ENCODE data around the gene LMAN2L.

LMAN2L gene, protein sequence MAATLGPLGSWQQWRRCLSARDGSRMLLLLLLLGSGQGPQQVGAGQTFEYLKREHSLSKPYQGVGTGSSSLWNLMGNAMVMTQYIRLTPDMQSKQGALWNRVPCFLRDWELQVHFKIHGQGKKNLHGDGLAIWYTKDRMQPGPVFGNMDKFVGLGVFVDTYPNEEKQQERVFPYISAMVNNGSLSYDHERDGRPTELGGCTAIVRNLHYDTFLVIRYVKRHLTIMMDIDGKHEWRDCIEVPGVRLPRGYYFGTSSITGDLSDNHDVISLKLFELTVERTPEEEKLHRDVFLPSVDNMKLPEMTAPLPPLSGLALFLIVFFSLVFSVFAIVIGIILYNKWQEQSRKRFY

DNA sequence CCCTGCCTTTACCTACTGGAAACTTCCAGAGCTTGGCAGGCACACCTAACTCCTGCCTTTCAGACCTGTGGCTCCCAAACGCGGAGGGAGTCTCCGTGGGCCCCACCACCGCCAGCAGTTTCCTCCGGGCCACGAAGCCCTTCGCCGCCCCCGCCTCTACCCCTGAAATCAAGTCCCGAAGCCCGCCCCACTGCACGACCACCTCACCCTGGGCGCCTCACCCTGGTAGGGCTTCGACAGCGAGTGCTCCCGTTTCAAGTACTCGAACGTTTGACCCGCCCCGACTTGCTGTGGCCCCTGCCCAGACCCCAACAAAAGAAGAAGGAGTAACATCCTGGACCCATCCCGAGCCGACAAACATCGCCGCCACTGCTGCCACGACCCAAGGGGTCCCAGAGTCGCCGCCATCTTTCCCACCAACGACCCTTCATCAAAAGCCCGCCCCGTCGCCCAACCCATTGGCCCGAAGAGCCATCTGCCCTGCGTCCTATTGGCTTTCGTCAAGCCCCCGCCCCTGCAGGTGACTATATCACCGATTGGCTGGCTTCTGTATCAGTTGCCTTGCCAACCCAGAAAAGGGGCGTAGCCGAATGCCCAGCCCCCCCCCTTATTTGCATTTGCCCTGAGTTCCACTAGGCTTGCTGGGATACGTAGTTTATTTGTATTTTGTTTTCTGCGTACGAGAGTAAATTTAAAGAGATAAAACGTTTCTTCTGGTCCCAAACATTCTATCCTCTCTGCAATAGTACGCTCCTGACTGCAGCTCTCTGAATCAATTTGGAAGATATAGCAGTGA is at the start of gene LMAN2L:
Gene LMAN2L, minus strand, starts transcription at position 432 of the 796 bp plus-strand sequence. Its CDS starts 24 bp downstream, at position 408.
- peak within 1 kb of the TSS; percentile 70 to 91 for H3K4me3 ChIP-seq (ENCODE audit: low read length in 2 of 2)
- H3K9ac ChIP-seq (ENCODE audit: low read depth in 1 of 2, low read length in 2 of 2): peak within 1 kb of the TSS; percentile 63 to 86
- peaks cover 13 to 16% of the 10 kb centered on the region in 2 donors for H3K4me1 ChIP-seq (ENCODE audit: control insufficient read depth in 2 of 2, insufficient read depth in 2 of 2, low read length in 2 of 2)
- H3K27ac ChIP-seq (ENCODE audit: low read depth in 2 of 2, low read length in 2 of 2): peak within 1 kb of the TSS; percentile 67 to 75
- H3K9me3 ChIP-seq (ENCODE audit: control insufficient read depth in 2 of 2, low read length in 2 of 2): no peaks in the 10 kb centered on the region
- no peaks in the 10 kb centered on the region for H3K27me3 ChIP-seq (ENCODE audit: control insufficient read depth in 2 of 2, insufficient read depth in 2 of 2, low read length in 2 of 2)
- peaks cover 0 to 11% of the 10 kb centered on the region in 2 donors for H3K36me3 ChIP-seq (ENCODE audit: control insufficient read depth in 2 of 2, insufficient read depth in 2 of 2, low read length in 2 of 2)

DNA sequence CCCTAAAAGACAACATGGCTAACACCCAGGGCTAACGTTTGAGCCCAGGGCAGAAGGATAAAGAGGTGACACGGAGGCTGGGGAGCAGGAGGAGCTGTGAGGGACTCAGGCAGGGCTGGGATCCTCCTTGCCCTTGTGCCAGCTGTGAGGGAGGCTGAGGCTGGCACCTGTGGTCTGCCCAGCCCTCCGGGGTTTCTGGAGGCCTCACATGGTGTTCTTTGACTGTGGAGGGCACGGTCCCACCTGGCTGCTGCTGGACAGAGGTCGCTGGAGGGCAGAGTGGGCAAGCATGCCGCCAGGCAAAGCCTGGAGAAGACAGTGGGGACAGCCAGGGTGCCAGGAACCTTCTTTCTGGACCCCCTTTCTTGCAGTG is 49.4 kb upstream of the LMAN2L start:
- Histone ChIP-seq H3K4me1 (ENCODE audit: control insufficient read depth in 2 of 2, insufficient read depth in 2 of 2, low read length in 2 of 2) (peaks cover 30 to 43% of the 10 kb centered on the region in 2 donors), H3K9me3 (ENCODE audit: control insufficient read depth in 2 of 2, low read length in 2 of 2) (no peaks in the 10 kb centered on the region), H3K27me3 (ENCODE audit: control insufficient read depth in 2 of 2, insufficient read depth in 2 of 2, low read length in 2 of 2) (no peaks in the 10 kb centered on the region), H3K9ac (ENCODE audit: low read depth in 1 of 2, low read length in 2 of 2) (peak overlapping the region; percentile 3 to 71), H3K36me3 (ENCODE audit: control insufficient read depth in 2 of 2, insufficient read depth in 2 of 2, low read length in 2 of 2) (no peaks in the 10 kb centered on the region), H3K4me3 (ENCODE audit: low read length in 2 of 2) (peak overlapping the region; percentile 8 to 21), H3K27ac (ENCODE audit: low read depth in 2 of 2, low read length in 2 of 2) (peak overlapping the region; percentile 95 to 98)

DNA sequence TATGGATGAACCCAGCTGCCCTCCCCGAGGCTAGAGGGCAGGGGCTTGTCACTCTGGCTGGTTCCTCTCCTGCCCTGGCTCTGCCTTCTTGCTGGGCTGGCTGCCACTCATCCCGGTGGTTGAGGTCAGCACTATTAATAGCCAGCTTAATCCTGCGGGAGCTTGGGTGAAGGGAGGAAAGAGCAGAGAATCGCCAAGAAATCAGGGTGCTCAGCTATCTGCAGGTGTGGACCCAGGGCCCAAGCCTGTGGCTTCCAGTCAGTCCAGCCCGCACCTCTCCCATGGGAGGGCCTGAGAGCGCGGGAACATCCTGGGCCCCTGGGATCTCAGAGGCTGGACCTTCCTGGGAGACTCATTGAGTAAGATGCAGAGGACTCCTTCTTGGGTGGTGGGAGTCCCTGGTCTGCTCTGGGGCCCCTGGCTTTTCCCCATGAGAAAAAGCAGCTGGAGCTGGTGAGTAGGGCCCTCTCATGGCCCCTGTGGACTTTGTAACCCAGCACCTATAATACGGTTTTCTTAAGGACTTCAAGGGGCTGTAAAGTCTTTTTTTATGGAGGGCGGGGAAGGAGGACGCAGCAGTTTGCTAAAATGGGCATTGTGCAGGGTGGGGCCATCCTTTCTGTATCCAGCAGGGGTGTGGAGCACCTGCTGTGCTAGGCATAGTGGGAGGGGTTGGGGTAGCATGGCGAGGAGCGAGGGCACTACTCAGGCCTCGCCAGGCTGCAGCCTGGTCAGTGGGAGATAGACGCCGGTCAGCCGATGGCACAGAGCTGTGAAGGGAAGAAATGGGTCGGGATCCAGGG is 48.8 kb upstream of the LMAN2L start:
- H3K27me3 ChIP-seq (ENCODE audit: control insufficient read depth in 2 of 2, insufficient read depth in 2 of 2, low read length in 2 of 2): no peaks in the 10 kb centered on the region
- H3K9me3 ChIP-seq (ENCODE audit: control insufficient read depth in 2 of 2, low read length in 2 of 2): no peaks in the 10 kb centered on the region
- H3K36me3 ChIP-seq (ENCODE audit: control insufficient read depth in 2 of 2, insufficient read depth in 2 of 2, low read length in 2 of 2): no peaks in the 10 kb centered on the region
- H3K9ac ChIP-seq (ENCODE audit: low read depth in 1 of 2, low read length in 2 of 2): peak overlapping the region; percentile 49 to 77
- peaks cover 30 to 45% of the 10 kb centered on the region in 2 donors for H3K4me1 ChIP-seq (ENCODE audit: control insufficient read depth in 2 of 2, insufficient read depth in 2 of 2, low read length in 2 of 2)
- peak overlapping the region; percentile 95 to 98 for H3K27ac ChIP-seq (ENCODE audit: low read depth in 2 of 2, low read length in 2 of 2)
- peak overlapping the region; percentile 17 to 50 for H3K4me3 ChIP-seq (ENCODE audit: low read length in 2 of 2)

DNA sequence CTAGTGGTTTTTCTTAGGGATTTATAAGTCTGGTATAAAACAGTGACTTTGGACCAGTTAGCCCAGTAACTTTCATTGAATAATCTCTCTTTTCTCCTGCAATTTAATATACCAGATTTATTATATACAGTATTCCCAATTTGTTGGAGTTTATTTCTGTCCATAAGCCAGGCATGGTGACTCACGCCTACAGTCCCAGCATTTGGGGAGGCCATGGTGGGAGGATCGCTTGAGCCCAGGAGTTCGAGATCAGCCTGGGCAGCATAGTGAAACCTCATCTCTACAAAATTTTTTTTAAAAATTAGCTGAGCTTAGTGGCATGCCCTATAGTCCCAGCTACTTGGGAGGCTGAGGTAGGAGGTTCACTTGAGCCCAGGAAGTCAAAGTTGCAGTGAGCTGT is 47.5 kb upstream of the LMAN2L start:
- H3K4me1 ChIP-seq (ENCODE audit: control insufficient read depth in 2 of 2, insufficient read depth in 2 of 2, low read length in 2 of 2): peaks cover 34 to 45% of the 10 kb centered on the region in 2 donors
- H3K27ac ChIP-seq (ENCODE audit: low read depth in 2 of 2, low read length in 2 of 2): peak overlapping the region; percentile 95 to 98
- H3K4me3 ChIP-seq (ENCODE audit: low read length in 2 of 2): no peak overlapping the region
- H3K27me3 ChIP-seq (ENCODE audit: control insufficient read depth in 2 of 2, insufficient read depth in 2 of 2, low read length in 2 of 2): no peaks in the 10 kb centered on the region
- peaks cover 0 to 6% of the 10 kb centered on the region in 2 donors for H3K36me3 ChIP-seq (ENCODE audit: control insufficient read depth in 2 of 2, insufficient read depth in 2 of 2, low read length in 2 of 2)
- H3K9ac ChIP-seq (ENCODE audit: low read depth in 1 of 2, low read length in 2 of 2): peak overlapping the region; percentile 23 to 48
- no peaks in the 10 kb centered on the region for H3K9me3 ChIP-seq (ENCODE audit: control insufficient read depth in 2 of 2, low read length in 2 of 2)

DNA sequence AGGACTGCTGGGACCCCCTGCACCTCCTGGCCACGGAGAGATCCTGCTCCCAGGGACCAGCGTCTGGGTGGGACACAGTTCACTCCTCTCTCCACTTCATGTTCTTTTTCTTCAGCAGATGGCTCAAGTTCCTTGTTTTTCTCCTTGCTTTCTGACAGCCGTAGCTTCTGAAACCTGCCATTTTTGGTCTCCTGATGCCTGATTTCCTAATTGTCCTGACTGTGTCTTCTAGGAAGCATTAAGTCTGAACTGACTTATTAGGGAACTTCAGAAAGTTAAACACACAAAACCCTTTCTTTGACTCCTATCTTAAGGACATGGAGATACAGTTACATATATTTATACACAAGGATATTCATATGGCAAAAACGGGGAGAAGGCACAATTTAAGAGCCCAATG is 43.5 kb upstream of the LMAN2L start:
- no peak overlapping the region for H3K4me3 ChIP-seq (ENCODE audit: low read length in 2 of 2)
- H3K27me3 ChIP-seq (ENCODE audit: control insufficient read depth in 2 of 2, insufficient read depth in 2 of 2, low read length in 2 of 2): no peaks in the 10 kb centered on the region
- no peaks in the 10 kb centered on the region for H3K9me3 ChIP-seq (ENCODE audit: control insufficient read depth in 2 of 2, low read length in 2 of 2)
- peaks cover 26 to 35% of the 10 kb centered on the region in 2 donors for H3K4me1 ChIP-seq (ENCODE audit: control insufficient read depth in 2 of 2, insufficient read depth in 2 of 2, low read length in 2 of 2)
- no peak overlapping the region for H3K27ac ChIP-seq (ENCODE audit: low read depth in 2 of 2, low read length in 2 of 2)
- peaks cover 0 to 6% of the 10 kb centered on the region in 2 donors for H3K36me3 ChIP-seq (ENCODE audit: control insufficient read depth in 2 of 2, insufficient read depth in 2 of 2, low read length in 2 of 2)
- no peak overlapping the region for H3K9ac ChIP-seq (ENCODE audit: low read depth in 1 of 2, low read length in 2 of 2)

DNA sequence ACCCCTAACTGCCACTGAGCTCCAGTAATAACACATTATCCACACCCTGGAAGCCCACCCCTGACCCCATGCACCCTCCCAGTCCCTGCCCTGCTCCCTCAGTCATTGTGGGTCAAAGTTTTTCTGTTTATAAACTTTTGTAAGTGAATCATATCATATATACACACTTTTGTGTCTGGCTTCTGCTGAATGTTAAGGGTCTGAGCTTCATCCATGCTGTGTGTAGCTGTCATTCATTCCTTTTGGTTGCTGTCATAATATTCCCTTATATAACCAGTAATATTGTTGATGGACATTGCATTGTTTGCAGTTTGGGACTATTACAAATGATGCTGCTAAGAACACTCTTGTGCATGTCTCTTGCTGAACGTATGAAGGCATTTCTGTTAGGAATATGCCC is 35.3 kb upstream of the LMAN2L start:
- no peaks in the 10 kb centered on the region for H3K9me3 ChIP-seq (ENCODE audit: control insufficient read depth in 2 of 2, low read length in 2 of 2)
- H3K27me3 ChIP-seq (ENCODE audit: control insufficient read depth in 2 of 2, insufficient read depth in 2 of 2, low read length in 2 of 2): no peaks in the 10 kb centered on the region
- H3K4me3 ChIP-seq (ENCODE audit: low read length in 2 of 2): no peak overlapping the region
- H3K9ac ChIP-seq (ENCODE audit: low read depth in 1 of 2, low read length in 2 of 2): no peak overlapping the region
- H3K36me3 ChIP-seq (ENCODE audit: control insufficient read depth in 2 of 2, insufficient read depth in 2 of 2, low read length in 2 of 2): peaks cover 0 to 8% of the 10 kb centered on the region in 2 donors
- peaks cover 31 to 42% of the 10 kb centered on the region in 2 donors for H3K4me1 ChIP-seq (ENCODE audit: control insufficient read depth in 2 of 2, insufficient read depth in 2 of 2, low read length in 2 of 2)
- H3K27ac ChIP-seq (ENCODE audit: low read depth in 2 of 2, low read length in 2 of 2): no peak overlapping the region

DNA sequence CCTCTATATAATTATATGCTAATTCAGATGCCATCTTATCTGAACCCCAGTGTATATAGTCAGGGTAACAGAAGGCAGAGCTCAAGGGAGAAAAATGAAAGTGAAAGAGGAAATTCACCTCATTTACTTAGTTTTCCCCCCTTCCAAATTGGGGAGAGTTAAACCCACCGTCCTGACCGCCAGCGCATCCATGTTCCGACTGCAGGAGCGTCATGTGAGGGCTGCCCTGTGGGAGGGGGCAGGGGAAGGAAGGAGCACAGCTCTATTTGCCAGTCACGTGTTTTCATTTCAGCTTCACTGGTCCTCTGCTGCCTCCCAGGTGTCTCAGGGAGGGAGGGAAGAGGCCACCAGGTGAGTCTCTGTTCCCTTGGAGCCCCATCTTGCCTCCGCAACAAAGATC is 34.1 kb upstream of the LMAN2L start:
- Histone ChIP-seq H3K9me3 (ENCODE audit: control insufficient read depth in 2 of 2, low read length in 2 of 2) (no peaks in the 10 kb centered on the region), H3K9ac (ENCODE audit: low read depth in 1 of 2, low read length in 2 of 2) (peak overlapping the region; percentile 41 to 62), H3K27me3 (ENCODE audit: control insufficient read depth in 2 of 2, insufficient read depth in 2 of 2, low read length in 2 of 2) (no peaks in the 10 kb centered on the region), H3K27ac (ENCODE audit: low read depth in 2 of 2, low read length in 2 of 2) (peak overlapping the region; percentile 31 to 56), H3K36me3 (ENCODE audit: control insufficient read depth in 2 of 2, insufficient read depth in 2 of 2, low read length in 2 of 2) (peaks cover 0 to 8% of the 10 kb centered on the region in 2 donors), H3K4me1 (ENCODE audit: control insufficient read depth in 2 of 2, insufficient read depth in 2 of 2, low read length in 2 of 2) (peaks cover 41 to 51% of the 10 kb centered on the region in 2 donors), H3K4me3 (ENCODE audit: low read length in 2 of 2) (peak overlapping the region; percentile 59 to 74)

DNA sequence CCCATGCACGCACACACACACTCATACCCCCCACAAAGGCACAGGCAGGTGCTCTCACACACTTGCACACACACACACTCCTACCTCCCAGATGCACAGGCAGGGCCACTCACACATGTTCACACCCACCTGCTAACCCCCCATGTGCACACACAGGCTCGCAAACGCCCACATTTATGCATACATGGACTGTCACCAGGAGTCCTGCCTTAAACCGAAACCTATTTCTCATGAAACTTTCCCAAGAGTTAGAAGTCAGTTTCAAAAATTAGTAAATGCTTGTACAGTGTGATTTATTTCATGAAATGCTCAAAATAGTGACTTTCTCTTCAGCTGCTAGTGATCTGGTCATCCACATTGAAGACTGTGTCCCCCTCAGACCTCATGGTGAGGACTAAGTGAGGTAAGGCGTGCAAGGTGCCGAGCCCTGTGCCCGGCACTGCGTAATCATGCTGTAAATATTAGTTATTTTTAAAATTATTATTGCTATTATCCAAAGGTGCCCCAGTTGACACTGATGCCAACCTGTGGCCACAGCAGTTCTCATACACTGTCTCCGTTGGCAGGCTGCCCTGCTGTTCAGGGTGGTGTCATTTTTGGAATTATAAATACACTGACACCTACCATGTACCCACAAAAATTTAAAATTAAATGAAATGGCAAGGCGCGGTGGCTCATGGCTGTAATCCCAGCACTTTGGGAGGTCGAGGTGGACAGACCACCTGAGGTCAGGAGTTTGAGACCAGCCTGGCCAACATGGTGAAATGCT is 33.2 kb upstream of the LMAN2L start:
- Histone ChIP-seq H3K27me3 (ENCODE audit: control insufficient read depth in 2 of 2, insufficient read depth in 2 of 2, low read length in 2 of 2) (no peaks in the 10 kb centered on the region), H3K4me3 (ENCODE audit: low read length in 2 of 2) (no peak overlapping the region), H3K9ac (ENCODE audit: low read depth in 1 of 2, low read length in 2 of 2) (no peak overlapping the region), H3K4me1 (ENCODE audit: control insufficient read depth in 2 of 2, insufficient read depth in 2 of 2, low read length in 2 of 2) (peaks cover 48 to 59% of the 10 kb centered on the region in 2 donors), H3K27ac (ENCODE audit: low read depth in 2 of 2, low read length in 2 of 2) (no peak overlapping the region), H3K9me3 (ENCODE audit: control insufficient read depth in 2 of 2, low read length in 2 of 2) (no peaks in the 10 kb centered on the region), H3K36me3 (ENCODE audit: control insufficient read depth in 2 of 2, insufficient read depth in 2 of 2, low read length in 2 of 2) (peaks cover 0 to 8% of the 10 kb centered on the region in 2 donors)

DNA sequence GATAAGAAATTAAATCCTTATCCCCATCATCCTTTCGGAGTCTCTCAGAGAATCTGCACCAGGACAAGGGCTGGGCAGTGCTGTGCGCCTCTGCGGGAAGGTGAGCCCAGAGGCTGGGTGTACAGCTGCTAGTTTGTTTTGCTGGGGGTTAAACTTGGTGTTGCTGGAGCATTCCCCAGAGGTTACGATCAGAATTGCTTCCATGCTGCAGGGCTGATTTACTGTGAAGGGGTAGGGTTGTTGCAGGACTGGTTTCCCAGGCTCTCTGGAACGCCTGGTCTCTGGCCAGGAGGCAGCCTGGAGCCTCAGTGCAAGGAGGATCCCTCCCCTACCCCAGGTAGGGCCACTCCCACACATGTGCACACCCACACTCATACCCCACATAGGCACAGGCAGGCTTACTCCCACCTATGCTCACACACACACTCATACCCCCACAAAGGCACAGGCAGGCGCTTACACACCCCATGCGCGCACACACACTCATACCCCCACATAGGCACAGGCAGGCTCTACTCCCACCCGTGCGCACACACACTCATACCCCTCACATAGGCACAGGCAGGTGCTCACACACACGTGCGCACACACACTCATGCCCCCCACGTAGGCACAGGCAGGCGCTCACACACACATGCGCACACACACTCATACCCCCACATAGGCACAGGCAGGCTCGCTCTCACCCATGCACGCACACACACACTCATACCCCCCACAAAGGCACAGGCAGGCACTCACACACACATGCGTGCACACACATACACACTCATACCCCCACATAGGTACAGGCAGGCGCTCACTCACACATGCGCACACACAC is 32.1 kb upstream of the LMAN2L start:
- no peak overlapping the region for H3K4me3 ChIP-seq (ENCODE audit: low read length in 2 of 2)
- peak overlapping the region; percentile 57 to 71 for H3K27ac ChIP-seq (ENCODE audit: low read depth in 2 of 2, low read length in 2 of 2)

More for the DNA sequence above, 32.1 kb upstream of the LMAN2L start:
- no peaks in the 10 kb centered on the region for H3K27me3 ChIP-seq (ENCODE audit: control insufficient read depth in 2 of 2, insufficient read depth in 2 of 2, low read length in 2 of 2)
- H3K9me3 ChIP-seq (ENCODE audit: control insufficient read depth in 2 of 2, low read length in 2 of 2): no peaks in the 10 kb centered on the region
- peaks cover 0 to 8% of the 10 kb centered on the region in 2 donors for H3K36me3 ChIP-seq (ENCODE audit: control insufficient read depth in 2 of 2, insufficient read depth in 2 of 2, low read length in 2 of 2)
- H3K4me1 ChIP-seq (ENCODE audit: control insufficient read depth in 2 of 2, insufficient read depth in 2 of 2, low read length in 2 of 2): peaks cover 57 to 70% of the 10 kb centered on the region in 2 donors
- peak overlapping the region in 1 of 2 donors; percentile 26 for H3K9ac ChIP-seq (ENCODE audit: low read depth in 1 of 2, low read length in 2 of 2)

Data from mucosa of rectum (tissue), 2 donors.